OCI-LY1 (cell line): ENCODE data around the gene FIS1.
A peak's percentile ranks its signal among the peaks of the same experiment; 100 is the strongest.

Experiments used
- H2AFZ ChIP-seq: fragments of 200-600 bp; sonication (generic), shearing (Covaris generic); 2 replicates; pipeline ENCODE4 v1.6.0; 2014; ENCODE audit warnings: antibody characterized with exemption, mild to moderate bottlenecking, low read length
- H3F3A ChIP-seq: fragments of 200-600 bp; sonication (generic), shearing (Covaris generic); 2 replicates; pipeline ENCODE4 v1.6.0; 2014; ENCODE audit warnings: mild to moderate bottlenecking, antibody characterized with exemption, low read length, moderate library complexity; ENCODE audit not compliant: insufficient read depth
- H3K27ac ChIP-seq: fragments of 200-600 bp; sonication (generic); 2 replicates; pipeline ENCODE4 v1.5.1; 2014; ENCODE audit warnings: low read length, mixed run types, mild to moderate bottlenecking, low read depth; ENCODE audit not compliant: poor library complexity, severe bottlenecking
- H3K27me3 ChIP-seq: fragments of 200-600 bp; sonication (generic); 2 replicates; pipeline ENCODE4 v1.6.0; 2014; ENCODE audit warnings: antibody characterized with exemption, mild to moderate bottlenecking, low read length, moderate library complexity; ENCODE audit not compliant: insufficient read depth
- H3K36me3 ChIP-seq: fragments of 200-600 bp; sonication (generic); 2 replicates; pipeline ENCODE4 v1.6.1; 2014; ENCODE audit warnings: mild to moderate bottlenecking, antibody characterized with exemption, low read length, moderate library complexity, mixed read lengths; ENCODE audit not compliant: insufficient read depth
- H3K4me1 ChIP-seq: fragments of 200-600 bp; sonication (generic); 2 replicates; pipeline ENCODE4 v1.5.1; 2014; ENCODE audit warnings: mild to moderate bottlenecking, low read length, moderate library complexity; ENCODE audit not compliant: insufficient read depth, severe bottlenecking
- H3K4me2 ChIP-seq: fragments of 200-600 bp; sonication (generic), shearing (Covaris generic); 2 replicates; pipeline ENCODE4 v1.6.1; 2014; ENCODE audit warnings: low read length
- H3K4me3 ChIP-seq: fragments of 200-600 bp; sonication (generic); 2 replicates; pipeline ENCODE4 v1.5.1; 2014; ENCODE audit warnings: low read length, low read depth, mild to moderate bottlenecking, mixed read lengths; ENCODE audit not compliant: poor library complexity, severe bottlenecking
- H3K79me2 ChIP-seq: fragments of 200-600 bp; shearing (Covaris generic); 2 replicates; pipeline ENCODE4 v1.6.1; 2016; ENCODE audit warnings: mixed run types, low read length, mixed read lengths; ENCODE audit not compliant: insufficient read depth
- H3K9ac ChIP-seq: fragments of 200-600 bp; sonication (generic), shearing (Covaris generic); 2 replicates; pipeline ENCODE4 v1.6.1; 2014; ENCODE audit warnings: mild to moderate bottlenecking, low read length, mixed read lengths
- H3K9me2 ChIP-seq: fragments of 200-600 bp; sonication (generic), shearing (Covaris generic); 2 replicates; pipeline ENCODE4 v1.6.1; 2014; ENCODE audit warnings: low read depth, mild to moderate bottlenecking, low read length, mixed read lengths
- H3K9me3 ChIP-seq: fragments of 200-600 bp; shearing (Covaris generic); 2 replicates; pipeline ENCODE4 v1.6.1; 2014; ENCODE audit warnings: low read length, mixed read lengths
- H4K20me1 ChIP-seq: fragments of 200-600 bp; sonication (generic), shearing (Covaris generic); 2 replicates; pipeline ENCODE4 v1.6.0; 2016; ENCODE audit warnings: mild to moderate bottlenecking, low read length; ENCODE audit not compliant: insufficient read depth
- CTCF ChIP-seq: fragments of 200-600 bp; sonication (generic), shearing (Covaris generic); IDR thresholded peaks from 2 replicates; pipeline ENCODE4 v1.5.1; 2017; ENCODE audit warnings: mild to moderate bottlenecking, antibody characterized with exemption, low read length, moderate library complexity, mixed read lengths
- EZH2 ChIP-seq: fragments of 200-600 bp; sonication (generic), shearing (Covaris generic); IDR thresholded peaks from 2 replicates; pipeline ENCODE4 v1.8.0; 2017; ENCODE audit warnings: borderline replicate concordance, mixed run types, mild to moderate bottlenecking, antibody characterized with exemption, low read length, moderate library complexity, mixed read lengths

The FIS1 gene

GRCh38 chr7:101245147-101245668 lies 327 bp upstream of the FIS1 start:
- no peak overlapping the region for H2AFZ ChIP-seq
- H3K9ac ChIP-seq, result peak overlapping the region; percentile 95
- H3K4me1 ChIP-seq, result peaks cover 28% of the 10 kb centered on the region
- H3K27ac ChIP-seq, result no peak overlapping the region
- peaks cover 33% of the 10 kb centered on the region for H3K36me3 ChIP-seq
- H3K79me2 ChIP-seq, result peaks cover 11% of the 10 kb centered on the region
- H3K4me2 ChIP-seq, result peak overlapping the region; percentile 86
- TF ChIP-seq EZH2 (no peak), CTCF (no peak)
- H3F3A ChIP-seq, result no peaks in the 10 kb centered on the region
- H3K27me3 ChIP-seq, result no peaks in the 10 kb centered on the region
- no peaks in the 10 kb centered on the region for H4K20me1 ChIP-seq
- peak overlapping the region; percentile 86 for H3K4me3 ChIP-seq
- H3K9me3 ChIP-seq, result no peaks in the 10 kb centered on the region
- H3K9me2 ChIP-seq, result no peaks in the 10 kb centered on the region

GRCh38 chr7:101243646-101244374 lies 1.1 kb downstream of the FIS1 start:
- H3K79me2 ChIP-seq, result peaks cover 8% of the 10 kb centered on the region; the same call in 1 of the 2 replicates
- TF ChIP-seq EZH2, result no peak
- no peak for TF ChIP-seq CTCF
- peak overlapping the region; percentile 95 for H3K9ac ChIP-seq
- H3K27ac ChIP-seq, result peak overlapping the region; percentile 8
- H3K9me3 ChIP-seq, result no peaks in the 10 kb centered on the region
- H3K9me2 ChIP-seq, result no peaks in the 10 kb centered on the region
- H2AFZ ChIP-seq, result no peak overlapping the region
- peaks cover 47% of the 10 kb centered on the region for H3K36me3 ChIP-seq
- no peaks in the 10 kb centered on the region for H4K20me1 ChIP-seq
- no peaks in the 10 kb centered on the region for H3F3A ChIP-seq
- peak overlapping the region; percentile 86 for H3K4me3 ChIP-seq
- H3K4me2 ChIP-seq, result peak overlapping the region; percentile 86
- no peaks in the 10 kb centered on the region for H3K27me3 ChIP-seq
- peaks cover 25% of the 10 kb centered on the region for H3K4me1 ChIP-seq

- peaks cover 25% of the 10 kb centered on the region for H3K4me1 ChIP-seq
- H3K9ac ChIP-seq, result no peak overlapping the region
- no peak overlapping the region for H3K27ac ChIP-seq
- H2AFZ ChIP-seq, result no peak overlapping the region
- H3F3A ChIP-seq, result no peaks in the 10 kb centered on the region
- H4K20me1 ChIP-seq, result no peaks in the 10 kb centered on the region
- H3K36me3 ChIP-seq, result peaks cover 62% of the 10 kb centered on the region
- H3K79me2 ChIP-seq, result peaks cover 8% of the 10 kb centered on the region; the same call in 1 of the 2 replicates
- H3K9me3 ChIP-seq, result no peaks in the 10 kb centered on the region
- H3K4me2 ChIP-seq, result no peak overlapping the region
- no peaks in the 10 kb centered on the region for H3K9me2 ChIP-seq
- TF ChIP-seq EZH2, result no peak
- TF ChIP-seq CTCF, result no peak
- no peak overlapping the region for H3K4me3 ChIP-seq
- no peaks in the 10 kb centered on the region for H3K27me3 ChIP-seq
Observed at GRCh38 chr7:101241443-101242349, 3.2 kb downstream of the FIS1 start.
